Mesothelial cell of epicardium (in vitro differentiated cells): ENCODE results near the gene PRPH2. TPM values are rescaled to one million over a fixed set of nuclear protein-coding genes. Genes with fewer than 3 reads are reported as not detected.

ENCODE experiments used
- DNase-seq, 2 experiments: peaks; one replicate each; pipeline ENCODE4 v3.0.0; 2021; ENCODE audit warnings: low spot score in 2 of 2; ENCODE audit not compliant: unreplicated experiment in 2 of 2
- H3K27ac Mint-ChIP-seq: 2 replicates; pipeline ENCODE4 v1.8.0; 2021; ENCODE audit warnings: mixed read lengths
- H3K27me3 Mint-ChIP-seq: 2 replicates; pipeline ENCODE4 v1.8.0; 2021; ENCODE audit warnings: low read depth, mixed read lengths
- H3K36me3 Mint-ChIP-seq: 2 replicates; pipeline ENCODE4 v1.8.0; 2021; ENCODE audit warnings: mixed read lengths
- H3K4me1 Mint-ChIP-seq: 2 replicates; pipeline ENCODE4 v1.8.0; 2021; ENCODE audit warnings: mixed read lengths
- H3K4me3 Mint-ChIP-seq: 2 replicates; pipeline ENCODE4 v1.8.0; 2021; ENCODE audit warnings: mild to moderate bottlenecking, moderate library complexity, mixed read lengths
- H3K9me3 Mint-ChIP-seq: 2 replicates; pipeline ENCODE4 v1.8.0; 2021; ENCODE audit warnings: mixed read lengths
- total RNA-seq: library from RNA; stranded (reverse); gene quantifications from 3 replicates; pipeline ENCODE4 v1.2.1, GENCODE V29; 2021
- TF ChIP-seq, protein P1 (sequence below): fragments of 200-600 bp; sonication (generic); IDR thresholded peaks from one replicate; pipeline ENCODE4 v1.5.0; 2021; ENCODE audit warnings: antibody characterized with exemption; ENCODE audit not compliant: unreplicated experiment

The PRPH2 gene
- total RNA-seq, 1 donor from 2014 or later: 0.16 TPM

DNA sequence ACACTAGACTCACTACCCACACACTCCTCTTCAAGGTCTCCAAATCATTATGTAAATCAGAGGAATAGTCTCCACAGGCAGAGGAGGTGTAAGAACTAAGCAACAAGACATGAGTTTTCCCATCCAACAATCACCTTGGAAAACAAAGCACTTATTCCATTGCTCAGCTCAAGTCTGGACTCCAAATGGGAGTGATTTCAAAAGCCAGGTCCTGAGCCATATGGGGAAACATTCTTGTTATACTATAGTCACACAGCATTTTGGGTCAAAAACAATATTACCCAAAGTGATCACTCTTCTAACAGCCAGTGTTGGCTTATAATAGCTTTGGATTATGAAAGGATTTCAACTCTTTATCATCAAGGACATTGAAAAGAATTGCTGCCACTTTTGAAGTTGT lies 3.6 kb upstream of the PRPH2 start:
- peaks cover 11% of the 10 kb centered on the region for H3K27me3 Mint-ChIP-seq
- no peak overlapping the region for H3K27ac Mint-ChIP-seq
- no peaks in the 10 kb centered on the region for H3K4me1 Mint-ChIP-seq
- DNase-seq: no peak
- TF ChIP-seq, protein P1, sequence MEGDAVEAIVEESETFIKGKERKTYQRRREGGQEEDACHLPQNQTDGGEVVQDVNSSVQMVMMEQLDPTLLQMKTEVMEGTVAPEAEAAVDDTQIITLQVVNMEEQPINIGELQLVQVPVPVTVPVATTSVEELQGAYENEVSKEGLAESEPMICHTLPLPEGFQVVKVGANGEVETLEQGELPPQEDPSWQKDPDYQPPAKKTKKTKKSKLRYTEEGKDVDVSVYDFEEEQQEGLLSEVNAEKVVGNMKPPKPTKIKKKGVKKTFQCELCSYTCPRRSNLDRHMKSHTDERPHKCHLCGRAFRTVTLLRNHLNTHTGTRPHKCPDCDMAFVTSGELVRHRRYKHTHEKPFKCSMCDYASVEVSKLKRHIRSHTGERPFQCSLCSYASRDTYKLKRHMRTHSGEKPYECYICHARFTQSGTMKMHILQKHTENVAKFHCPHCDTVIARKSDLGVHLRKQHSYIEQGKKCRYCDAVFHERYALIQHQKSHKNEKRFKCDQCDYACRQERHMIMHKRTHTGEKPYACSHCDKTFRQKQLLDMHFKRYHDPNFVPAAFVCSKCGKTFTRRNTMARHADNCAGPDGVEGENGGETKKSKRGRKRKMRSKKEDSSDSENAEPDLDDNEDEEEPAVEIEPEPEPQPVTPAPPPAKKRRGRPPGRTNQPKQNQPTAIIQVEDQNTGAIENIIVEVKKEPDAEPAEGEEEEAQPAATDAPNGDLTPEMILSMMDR: no peak
- no peak overlapping the region for H3K4me3 Mint-ChIP-seq
- no peaks in the 10 kb centered on the region for H3K9me3 Mint-ChIP-seq
- no peaks in the 10 kb centered on the region for H3K36me3 Mint-ChIP-seq

DNA sequence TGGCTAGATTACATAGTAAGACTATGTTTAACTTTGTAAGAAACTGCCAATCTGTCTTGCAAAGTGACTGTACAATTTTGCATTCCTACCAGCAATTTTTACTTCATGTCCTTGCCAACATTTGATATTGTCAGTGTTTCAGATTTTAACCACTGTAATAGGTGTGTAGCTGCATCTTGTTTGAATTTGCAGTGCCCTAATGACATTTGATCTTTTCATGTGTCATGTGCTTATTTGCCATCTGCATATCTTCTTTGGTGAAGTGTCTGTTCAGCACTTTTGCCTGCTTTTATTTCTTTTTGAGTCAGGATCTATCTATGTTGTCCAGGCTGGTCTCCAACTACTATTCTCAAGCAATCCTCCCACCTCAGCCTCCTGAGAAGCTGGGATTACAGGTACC lies 2.4 kb upstream of the PRPH2 start:
- no peak for DNase-seq
- Mint-ChIP-seq H3K27ac (no peak overlapping the region), H3K36me3 (no peaks in the 10 kb centered on the region), H3K4me3 (no peak overlapping the region), H3K9me3 (no peaks in the 10 kb centered on the region), H3K27me3 (peaks cover 21% of the 10 kb centered on the region), H3K4me1 (no peaks in the 10 kb centered on the region)
- TF ChIP-seq, protein P1: no peak

DNA sequence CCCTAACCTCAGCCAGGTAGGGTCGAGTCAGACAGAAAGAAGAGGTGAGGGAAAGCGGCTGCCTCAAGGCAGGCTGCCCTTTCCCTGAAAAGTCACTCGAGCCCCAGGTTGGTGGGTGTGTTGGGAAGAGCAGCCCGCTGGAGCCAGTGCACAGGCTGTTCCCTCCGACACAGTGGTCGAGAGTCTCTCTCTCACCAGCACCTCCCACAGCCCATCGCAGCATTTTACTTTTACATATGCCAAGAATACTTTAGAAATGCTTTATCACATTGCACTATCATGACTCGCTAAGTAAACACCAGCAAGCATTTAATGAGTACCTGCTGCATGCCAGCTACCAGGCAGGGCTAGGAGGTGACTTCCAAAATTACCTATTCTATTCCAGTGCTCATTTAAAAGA lies 1.7 kb downstream of the PRPH2 start:
- no peak overlapping the region for H3K27ac Mint-ChIP-seq
- no peaks in the 10 kb centered on the region for H3K4me1 Mint-ChIP-seq
- no peak overlapping the region for H3K4me3 Mint-ChIP-seq
- TF ChIP-seq, protein P1: no peak
- DNase-seq: no peak
- H3K9me3 Mint-ChIP-seq: no peaks in the 10 kb centered on the region
- H3K36me3 Mint-ChIP-seq: no peaks in the 10 kb centered on the region
- H3K27me3 Mint-ChIP-seq: peaks cover 22% of the 10 kb centered on the region

DNA sequence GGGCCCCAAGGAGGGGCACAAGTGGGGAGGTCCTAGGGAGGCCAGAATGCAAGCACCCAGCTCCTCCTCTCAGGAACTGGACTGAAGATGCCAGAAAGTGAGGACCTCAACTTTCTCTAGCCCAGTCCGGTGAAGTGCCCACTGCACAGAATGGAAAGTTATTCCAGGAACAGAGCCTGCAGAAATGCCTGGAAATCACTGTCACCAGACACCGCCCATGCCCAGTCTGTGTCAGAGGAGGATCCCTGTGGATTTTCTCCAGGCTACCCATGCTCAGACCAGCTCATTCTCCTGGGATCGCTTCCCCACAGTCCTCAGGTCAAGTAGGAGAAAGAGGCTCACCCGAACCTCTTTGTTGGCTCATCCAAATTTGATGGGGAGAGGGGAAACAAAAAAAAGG lies 6.5 kb downstream of the PRPH2 start:
- no peaks in the 10 kb centered on the region for H3K36me3 Mint-ChIP-seq
- H3K27me3 Mint-ChIP-seq: peaks cover 9% of the 10 kb centered on the region
- no peak overlapping the region for H3K4me3 Mint-ChIP-seq
- TF ChIP-seq, protein P1: no peak
- peaks cover 6% of the 10 kb centered on the region for H3K9me3 Mint-ChIP-seq
- H3K4me1 Mint-ChIP-seq: no peaks in the 10 kb centered on the region
- DNase-seq: no peak
- no peak overlapping the region for H3K27ac Mint-ChIP-seq

DNA sequence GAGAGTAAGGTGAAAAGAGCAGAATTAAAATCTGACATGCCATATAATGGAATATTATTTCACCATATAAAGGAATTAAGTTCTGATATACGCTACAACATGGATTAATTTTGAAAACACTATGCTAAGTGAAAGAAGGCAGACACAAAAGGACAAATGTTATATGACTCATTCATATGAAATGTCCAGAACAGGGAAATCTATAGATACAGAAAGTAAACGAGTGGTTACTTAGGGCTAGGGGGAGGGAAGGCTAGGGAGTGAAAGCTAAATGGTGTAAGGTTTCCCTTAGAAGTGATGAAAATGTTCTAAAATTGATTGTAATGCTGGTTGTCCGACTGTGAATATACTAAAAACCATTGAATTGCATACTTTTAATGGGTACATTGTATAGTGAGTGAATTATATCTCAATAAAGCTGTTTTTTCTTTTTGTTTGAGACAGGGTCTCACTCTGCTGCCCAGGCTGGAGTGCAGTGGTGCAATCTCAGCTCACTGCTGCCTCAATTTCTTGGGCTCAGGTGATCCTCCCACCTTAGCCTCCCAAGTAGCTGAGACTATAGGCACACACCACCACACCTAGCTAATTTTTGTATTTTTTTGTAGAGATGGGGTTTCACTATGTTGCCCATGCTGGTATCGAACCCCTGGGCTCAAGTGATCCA lies 8.2 kb downstream of the PRPH2 start:
- no peaks in the 10 kb centered on the region for H3K27me3 Mint-ChIP-seq
- H3K4me3 Mint-ChIP-seq: no peak overlapping the region
- H3K36me3 Mint-ChIP-seq: no peaks in the 10 kb centered on the region
- TF ChIP-seq, protein P1: no peak
- H3K9me3 Mint-ChIP-seq: peaks cover 9% of the 10 kb centered on the region
- H3K27ac Mint-ChIP-seq: no peak overlapping the region
- no peaks in the 10 kb centered on the region for H3K4me1 Mint-ChIP-seq
- no peak for DNase-seq

DNA sequence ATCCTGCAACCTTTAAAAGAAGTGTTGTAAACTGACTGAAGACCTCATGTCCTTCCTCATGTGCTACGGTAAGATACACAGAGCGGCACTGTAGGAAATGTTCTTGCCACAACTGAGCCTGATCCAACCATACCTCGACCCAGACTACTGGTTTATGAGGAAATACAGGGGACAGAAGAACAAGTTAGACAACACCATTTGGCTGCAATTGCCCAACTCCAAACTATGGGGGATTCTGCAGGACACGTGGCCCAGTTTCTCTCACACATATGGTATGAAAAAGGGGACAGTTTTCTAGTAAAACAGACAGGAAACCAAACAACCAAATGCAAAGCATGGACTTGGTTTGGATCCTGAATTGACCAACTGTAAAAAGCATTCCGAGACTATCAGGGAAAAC lies 10.5 kb downstream of the PRPH2 start:
- H3K27me3 Mint-ChIP-seq: peaks cover 2% of the 10 kb centered on the region
- no peaks in the 10 kb centered on the region for H3K36me3 Mint-ChIP-seq
- H3K4me1 Mint-ChIP-seq: no peaks in the 10 kb centered on the region
- no peak overlapping the region for H3K4me3 Mint-ChIP-seq
- TF ChIP-seq, protein P1: no peak
- no peak for DNase-seq
- H3K27ac Mint-ChIP-seq: no peak overlapping the region
- H3K9me3 Mint-ChIP-seq: peaks cover 9% of the 10 kb centered on the region
